CD4-positive, alpha-beta memory T cell (primary cell): Measurements from ENCODE around the gene TRIM65. TPM values are rescaled to one million over a fixed set of nuclear protein-coding genes. Genes with fewer than 3 reads are reported as not detected.
A peak's percentile ranks its signal among the peaks of the same experiment; 100 is the strongest.

Experiments
- CTCF ChIA-PET: fragments of 350-600 bp; sonication (Branson Sonifier 250); formaldehyde crosslinking; loops from one replicate; lab custom pipeline; 2021; ENCODE audit warnings: inconsistent platforms; ENCODE audit not compliant: partially characterized antibody; lab: Charles Lee
- POLR2A ChIA-PET: fragments of 350-600 bp; sonication (Branson Sonifier 250); formaldehyde crosslinking; loops from one replicate; lab custom pipeline; 2021; ENCODE audit not compliant: partially characterized antibody; lab: Charles Lee
- DNase-seq, 5 donors: peaks; one replicate each; pipeline versions ENCODE4 v3.0.0 to v3.0.0-alpha.2; 2020 to 2022; ENCODE audit warnings: mixed read lengths in 1 of 5
- H3K27ac ChIP-seq: one replicate; pipeline ENCODE4 v1.7.0; 2013; ENCODE audit warnings: low read depth, low read length
- H3K27me3 ChIP-seq: 2 replicates; pipeline ENCODE4 v1.7.0; 2013; ENCODE audit warnings: mild to moderate bottlenecking, low read length, moderate library complexity; ENCODE audit not compliant: insufficient read depth
- H3K36me3 ChIP-seq: 2 replicates; pipeline ENCODE4 v1.7.0; 2013; ENCODE audit warnings: mild to moderate bottlenecking, low read length, moderate library complexity; ENCODE audit not compliant: insufficient read depth
- H3K4me1 ChIP-seq: 2 replicates; pipeline ENCODE4 v1.7.0; 2013; ENCODE audit warnings: mild to moderate bottlenecking, low read length, moderate library complexity; ENCODE audit not compliant: insufficient read depth
- H3K4me3 ChIP-seq, 2 donors: one replicate each; pipeline ENCODE4 v1.7.0; 2013; ENCODE audit warnings: low read length in 2 of 2, mild to moderate bottlenecking in 1 of 2
- H3K9me3 ChIP-seq, 2 donors: one replicate each; pipeline ENCODE4 v1.7.0; 2013; ENCODE audit warnings: low read length in 2 of 2, control low read depth in 1 of 2; ENCODE audit not compliant: control insufficient read depth in 1 of 2
- H3K27ac Mint-ChIP-seq, 7 donors: one replicate each; pipeline ENCODE4 v1.8.0; 2020 to 2021; ENCODE audit warnings: mixed read lengths in 7 of 7, mild to moderate bottlenecking in 6 of 7, inconsistent platforms in 3 of 7, moderate library complexity in 3 of 7
- H3K27me3 Mint-ChIP-seq, 2 donors: one replicate each; pipeline ENCODE4 v1.8.0; 2020 to 2021; ENCODE audit warnings: mixed read lengths in 2 of 2
- H3K36me3 Mint-ChIP-seq, 2 donors: one replicate each; pipeline ENCODE4 v1.8.0; 2020 to 2021; ENCODE audit warnings: mixed read lengths in 2 of 2, inconsistent platforms in 1 of 2, mild to moderate bottlenecking in 1 of 2
- H3K4me1 Mint-ChIP-seq, 4 donors: one replicate each; pipeline ENCODE4 v1.8.0; 2020 to 2021; ENCODE audit warnings: mixed read lengths in 4 of 4, mild to moderate bottlenecking in 1 of 4
- H3K4me3 Mint-ChIP-seq, 8 donors: one replicate each; pipeline ENCODE4 v1.8.0; 2020 to 2021; ENCODE audit warnings: mixed read lengths in 8 of 8, mild to moderate bottlenecking in 7 of 8, moderate library complexity in 6 of 8, inconsistent platforms in 3 of 8
- H3K9me3 Mint-ChIP-seq, 8 donors: one replicate each; pipeline ENCODE4 v1.8.0; 2020 to 2021; ENCODE audit warnings: mixed read lengths in 8 of 8, mild to moderate bottlenecking in 5 of 8, inconsistent platforms in 3 of 8, moderate library complexity in 1 of 8
- intact Hi-C: fragments of 100-400 bp; cut with micrococcal nuclease; formaldehyde crosslinking; loops from one replicate; pipeline ENCODE4 v1.15.1; 2023
- polyA plus RNA-seq, 2 donors: library from polyadenylated mRNA; unstranded; fragments of 300-500 nt; fragmentation: Illumina TruSeq; gene quantifications; one replicate each; pipeline ENCODE4 v1.2.3, GENCODE V29; 2021
- total RNA-seq, 2 experiments: library from RNA; stranded (reverse); gene quantifications; one replicate each; pipeline ENCODE4 v1.2.3, GENCODE V29; 2021

Gene TRIM65
- total and polyA plus RNA-seq, 4 experiments from 2014 or later = 17.7 to 36.9 (median 32.6) TPM

- Mint-ChIP-seq H3K9me3 (no peaks in the 10 kb centered on the region), H3K27me3 (no peaks in the 10 kb centered on the region), H3K36me3 (no peaks in the 10 kb centered on the region), H3K4me3 (no peak overlapping the region), H3K27ac (peak overlapping the region in 1 of 7 donors; percentile 47), H3K4me1 (peaks cover 2 to 11% (median 5%) of the 10 kb centered on the region in 4 donors)
- ChIA-PET POLR2A (interaction anchor here (0.6 kb wide), 2 partner anchors 32 to 310 kb away, joined by 3 read pairs; partner anchors contain the start of gene TRIM47), CTCF (interaction anchor here (2.3 to 10.4 kb wide), 2 partner anchors 95 to 105 kb away, joined by 6 to 120 read pairs; no protein-coding TSS in a partner anchor)
- no peaks in the 10 kb centered on the region for H3K9me3 ChIP-seq
- H3K27ac ChIP-seq = no peak overlapping the region
- no peak overlapping the region for H3K4me3 ChIP-seq
- DNase-seq = no peak
- intact Hi-C loops = loop anchor here (10.0 kb wide), 1 partner anchor 355 kb away; the partner anchor contains the start of gene UBALD2
- H3K4me1 ChIP-seq = peaks cover 7% of the 10 kb centered on the region
- no peaks in the 10 kb centered on the region for H3K36me3 ChIP-seq
- H3K27me3 ChIP-seq = no peaks in the 10 kb centered on the region
Observed at GRCh38 chr17:75909812-75910274, 13.1 kb upstream of the TRIM65 start.

GRCh38 chr17:75909051-75909811, 12.5 kb upstream of the TRIM65 start:
- no peak for DNase-seq
- Histone ChIP-seq H3K4me1 (peaks cover 7% of the 10 kb centered on the region), H3K27me3 (no peaks in the 10 kb centered on the region), H3K36me3 (no peaks in the 10 kb centered on the region), H3K4me3 (no peak overlapping the region), H3K27ac (no peak overlapping the region), H3K9me3 (no peaks in the 10 kb centered on the region)
- peaks cover 0 to 1% of the 10 kb centered on the region in 2 donors for H3K36me3 Mint-ChIP-seq
- ChIA-PET POLR2A (interaction anchor here (0.6 kb wide), 1 partner anchor 311 kb away, joined by 3 read pairs; no protein-coding TSS in a partner anchor), CTCF (interaction anchor here (2.3 to 10.4 kb wide), 2 partner anchors 96 to 105 kb away, joined by 6 to 120 read pairs; no protein-coding TSS in a partner anchor)
- H3K9me3 Mint-ChIP-seq = no peaks in the 10 kb centered on the region
- intact Hi-C loops = loop anchor here (10.0 kb wide), 1 partner anchor 356 kb away; the partner anchor contains the start of gene UBALD2
- H3K27me3 Mint-ChIP-seq = no peaks in the 10 kb centered on the region
- peaks cover 2 to 14% (median 5%) of the 10 kb centered on the region in 4 donors for H3K4me1 Mint-ChIP-seq
- H3K27ac Mint-ChIP-seq = peak overlapping the region in 3 of 7 donors; percentile 42 to 60 (median 56)
- H3K4me3 Mint-ChIP-seq = no peak overlapping the region

- Mint-ChIP-seq H3K4me1 (peaks cover 5 to 20% (median 9%) of the 10 kb centered on the region in 4 donors), H3K27me3 (no peaks in the 10 kb centered on the region), H3K27ac (peak overlapping the region in 3 of 7 donors; percentile 42 to 66 (median 51)), H3K4me3 (no peak overlapping the region), H3K9me3 (no peaks in the 10 kb centered on the region), H3K36me3 (peaks cover 0 to 3% of the 10 kb centered on the region in 2 donors)
- DNase-seq = no peak
- intact Hi-C loops = loop anchor here (10.0 kb wide), 1 partner anchor 357 kb away; the partner anchor contains the start of gene UBALD2
- Histone ChIP-seq H3K4me3 (no peak overlapping the region), H3K36me3 (no peaks in the 10 kb centered on the region), H3K27ac (no peak overlapping the region), H3K27me3 (no peaks in the 10 kb centered on the region), H3K4me1 (peaks cover 17% of the 10 kb centered on the region), H3K9me3 (no peaks in the 10 kb centered on the region)
- POLR2A ChIA-PET = interaction anchor here (1.1 kb wide), 1 partner anchor 64 kb away, joined by 3 read pairs; the partner anchor contains the start of gene UNC13D
- CTCF ChIA-PET = interaction anchor here (10.4 kb wide), 1 partner anchor 97 kb away, joined by 120 read pairs; no protein-coding TSS in a partner anchor
Observed at GRCh38 chr17:75908201-75908600, 11.4 kb upstream of the TRIM65 start.

- H3K9me3 ChIP-seq = no peaks in the 10 kb centered on the region
- POLR2A ChIA-PET = interaction anchor here (1.1 to 5.6 kb wide), 6 partner anchors 10 to 142 kb away, joined by 3 to 52 read pairs (median 18); partner anchors contain the start of genes TRIM65 and WBP2
- H3K27me3 Mint-ChIP-seq = no peaks in the 10 kb centered on the region
- no peaks in the 10 kb centered on the region for H3K9me3 Mint-ChIP-seq
- H3K4me3 ChIP-seq = no peak overlapping the region
- H3K36me3 Mint-ChIP-seq = peaks cover 0 to 13% of the 10 kb centered on the region in 2 donors
- H3K4me1 Mint-ChIP-seq = peaks cover 5 to 20% (median 9%) of the 10 kb centered on the region in 4 donors
- no peak for DNase-seq
- peaks cover 17% of the 10 kb centered on the region for H3K4me1 ChIP-seq
- no peaks in the 10 kb centered on the region for H3K27me3 ChIP-seq
- no peak overlapping the region for H3K27ac ChIP-seq
- H3K27ac Mint-ChIP-seq = peak overlapping the region in 5 of 7 donors; percentile 62 to 83 (median 63)
- H3K36me3 ChIP-seq = peaks cover 9% of the 10 kb centered on the region
- CTCF ChIA-PET = interaction anchor here (0.6 to 10.4 kb wide), 13 partner anchors 10 to 518 kb away, joined by 3 to 120 read pairs (median 5); partner anchors contain the start of genes CDK3, FBF1 and TRIM65
- H3K4me3 Mint-ChIP-seq = peak overlapping the region in 7 of 8 donors; percentile 12 to 66 (median 55)
- intact Hi-C loops = loop anchor here (10.0 kb wide), 1 partner anchor 358 kb away; the partner anchor contains the start of gene UBALD2
Observed at GRCh38 chr17:75906143-75906884, 9.6 kb upstream of the TRIM65 start.

GRCh38 chr17:75904749-75905521, 8.2 kb upstream of the TRIM65 start, which contains the start of gene MRPL38:
Gene MRPL38, minus strand, starts transcription at chr17:75904884. Its CDS starts 9 bp downstream, at chr17:75904875.
- Histone ChIP-seq H3K36me3 (peaks cover 22% of the 10 kb centered on the region), H3K27me3 (no peaks in the 10 kb centered on the region), H3K4me3 (peak within 1 kb of the TSS; percentile 57 to 61), H3K27ac (peak within 1 kb of the TSS; percentile 74), H3K4me1 (peaks cover 17% of the 10 kb centered on the region), H3K9me3 (no peaks in the 10 kb centered on the region)
- CTCF ChIA-PET = interaction anchor here (0.8 to 10.4 kb wide), 23 partner anchors 9 to 395 kb away, joined by 3 to 120 read pairs (median 4); partner anchors contain the start of genes CDK3, FBF1 and TRIM65
- Mint-ChIP-seq H3K36me3 (peaks cover 0 to 24% of the 10 kb centered on the region in 2 donors), H3K27me3 (no peaks in the 10 kb centered on the region), H3K9me3 (no peaks in the 10 kb centered on the region), H3K4me3 (peak within 1 kb of the TSS; percentile 88 to 93 (median 92)), H3K4me1 (peaks cover 5 to 20% (median 9%) of the 10 kb centered on the region in 4 donors), H3K27ac (peak within 1 kb of the TSS; percentile 82 to 98 (median 94))
- DNase-seq = peak; percentile 93 to 98 (median 95)
- POLR2A ChIA-PET = interaction anchor here (0.6 to 18.1 kb wide), 22 partner anchors 9 to 449 kb away, joined by 3 to 337 read pairs (median 5); partner anchors contain the start of genes FBF1, PRPSAP1, TRIM47 and TRIM65
- intact Hi-C loops = loop anchor here (1.0 to 10.0 kb wide), 8 partner anchors 9 to 448 kb away; partner anchors contain the start of genes ACOX1, FBF1, PRPSAP1 and TEN1
